Measurements from ENCODE around the gene TREML4. TPM values are rescaled to one million over a fixed set of nuclear protein-coding genes. Genes with fewer than 3 reads are reported as not detected.

Gene TREML4
- total and polyA plus RNA-seq, 2 of the 8 experiments (the other 6 are each of a cell fraction or from before 2014, with no cell fraction given) = not detected

GRCh38 chr6:41231246-41231645 lies 3.1 kb downstream of the TREML4 start (continued):
- TF ChIP-seq CHD7 (IDR thresholded peaks at IDR 0.05; ENCODE audit: insufficient replicate concordance, low read length) (no peak), SIN3A (conservative IDR thresholded peaks at IDR 0.05 in 1 of 2, IDR thresholded peaks at IDR 0.05 in 1 of 2; ENCODE audit: low read depth in 1 of 2, low read length in 2 of 2) (no peak)
